ENCODE results near the gene EFNA2. TPM values are rescaled to one million over a fixed set of nuclear protein-coding genes. Genes with fewer than 3 reads are reported as not detected.
A peak's percentile ranks its signal among the peaks of the same experiment; 100 is the strongest.

The EFNA2 gene
- total RNA-seq, 1 experiment from 2014 or later: 11.4 TPM

DNA sequence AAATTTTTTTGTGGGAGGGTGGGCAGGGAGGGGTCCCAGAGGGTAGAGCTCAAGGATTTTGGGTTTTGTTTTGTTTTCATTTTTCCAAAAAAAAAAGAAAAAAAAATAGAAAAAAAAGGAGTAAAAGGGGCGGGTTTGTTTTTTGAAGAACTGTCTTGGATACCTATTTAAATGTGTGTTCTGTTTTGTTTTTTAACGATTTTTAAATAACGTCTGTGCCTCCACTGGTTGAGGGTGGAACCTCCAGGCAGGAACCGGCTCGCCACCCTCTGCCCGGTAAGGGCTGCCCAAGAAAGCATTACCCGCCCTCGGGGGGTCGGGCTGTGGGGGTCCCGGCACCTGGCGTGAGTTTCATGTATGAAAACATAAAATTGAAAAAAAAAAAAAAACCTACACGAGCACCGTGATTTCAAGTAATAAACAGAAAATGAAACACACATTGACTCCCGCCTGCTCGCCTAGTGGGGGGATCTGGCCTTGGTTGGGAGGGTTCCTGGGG is 26.9 kb upstream of the EFNA2 start:
- Mint-ChIP-seq H3K27me3 (ENCODE audit: low read depth) (no peaks in the 10 kb centered on the region), H3K9me3 (no peaks in the 10 kb centered on the region), H3K4me1 (peaks cover 51% of the 10 kb centered on the region), H3K4me3 (no peak overlapping the region), H3K36me3 (peaks cover 30% of the 10 kb centered on the region), H3K27ac (peak overlapping the region; percentile 74)
- ATAC-seq (no peak), DNase-seq (ENCODE audit: low spot score) (no peak)
- ChIA-PET CTCF (interaction anchor here (0.6 to 15.6 kb wide), 5 partner anchors 8 to 134 kb away, joined by 3 to 648 read pairs (median 5); partner anchors contain the start of genes ATP5F1D and CIRBP), POLR2A (interaction anchor here (0.7 to 3.6 kb wide), 3 partner anchors 10 to 233 kb away, joined by 3 to 31 read pairs (median 3); partner anchors contain the start of genes CIRBP and CNN2)
- TF ChIP-seq RELA (CRISPR knock-in tag; IDR thresholded peaks at IDR 0.05; ENCODE audit: borderline replicate concordance): no peak
- TF ChIP-seq ELF4 (CRISPR knock-in tag; IDR thresholded peaks at IDR 0.05; ENCODE audit: low read depth): no peak
- TF ChIP-seq, protein P1, sequence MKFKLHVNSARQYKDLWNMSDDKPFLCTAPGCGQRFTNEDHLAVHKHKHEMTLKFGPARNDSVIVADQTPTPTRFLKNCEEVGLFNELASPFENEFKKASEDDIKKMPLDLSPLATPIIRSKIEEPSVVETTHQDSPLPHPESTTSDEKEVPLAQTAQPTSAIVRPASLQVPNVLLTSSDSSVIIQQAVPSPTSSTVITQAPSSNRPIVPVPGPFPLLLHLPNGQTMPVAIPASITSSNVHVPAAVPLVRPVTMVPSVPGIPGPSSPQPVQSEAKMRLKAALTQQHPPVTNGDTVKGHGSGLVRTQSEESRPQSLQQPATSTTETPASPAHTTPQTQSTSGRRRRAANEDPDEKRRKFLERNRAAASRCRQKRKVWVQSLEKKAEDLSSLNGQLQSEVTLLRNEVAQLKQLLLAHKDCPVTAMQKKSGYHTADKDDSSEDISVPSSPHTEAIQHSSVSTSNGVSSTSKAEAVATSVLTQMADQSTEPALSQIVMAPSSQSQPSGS (CRISPR knock-in tag; IDR thresholded peaks at IDR 0.05; ENCODE audit: borderline replicate concordance, low read depth): no peak
- no peak for TF ChIP-seq GRHL2 (CRISPR knock-in tag; IDR thresholded peaks at IDR 0.05; ENCODE audit: insufficient replicate concordance, severe bottlenecking)
- no peak for TF ChIP-seq ETV6 (CRISPR knock-in tag; IDR thresholded peaks at IDR 0.05)
- no peak for TF ChIP-seq CREB1 (CRISPR knock-in tag; IDR thresholded peaks at IDR 0.05)
- TF ChIP-seq, protein P2, sequence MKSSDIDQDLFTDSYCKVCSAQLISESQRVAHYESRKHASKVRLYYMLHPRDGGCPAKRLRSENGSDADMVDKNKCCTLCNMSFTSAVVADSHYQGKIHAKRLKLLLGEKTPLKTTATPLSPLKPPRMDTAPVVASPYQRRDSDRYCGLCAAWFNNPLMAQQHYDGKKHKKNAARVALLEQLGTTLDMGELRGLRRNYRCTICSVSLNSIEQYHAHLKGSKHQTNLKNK (CRISPR knock-in tag; IDR thresholded peaks at IDR 0.05): no peak
- TF ChIP-seq, protein P3, sequence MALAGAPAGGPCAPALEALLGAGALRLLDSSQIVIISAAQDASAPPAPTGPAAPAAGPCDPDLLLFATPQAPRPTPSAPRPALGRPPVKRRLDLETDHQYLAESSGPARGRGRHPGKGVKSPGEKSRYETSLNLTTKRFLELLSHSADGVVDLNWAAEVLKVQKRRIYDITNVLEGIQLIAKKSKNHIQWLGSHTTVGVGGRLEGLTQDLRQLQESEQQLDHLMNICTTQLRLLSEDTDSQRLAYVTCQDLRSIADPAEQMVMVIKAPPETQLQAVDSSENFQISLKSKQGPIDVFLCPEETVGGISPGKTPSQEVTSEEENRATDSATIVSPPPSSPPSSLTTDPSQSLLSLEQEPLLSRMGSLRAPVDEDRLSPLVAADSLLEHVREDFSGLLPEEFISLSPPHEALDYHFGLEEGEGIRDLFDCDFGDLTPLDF (CRISPR knock-in tag; IDR thresholded peaks at IDR 0.05): no peak

DNA sequence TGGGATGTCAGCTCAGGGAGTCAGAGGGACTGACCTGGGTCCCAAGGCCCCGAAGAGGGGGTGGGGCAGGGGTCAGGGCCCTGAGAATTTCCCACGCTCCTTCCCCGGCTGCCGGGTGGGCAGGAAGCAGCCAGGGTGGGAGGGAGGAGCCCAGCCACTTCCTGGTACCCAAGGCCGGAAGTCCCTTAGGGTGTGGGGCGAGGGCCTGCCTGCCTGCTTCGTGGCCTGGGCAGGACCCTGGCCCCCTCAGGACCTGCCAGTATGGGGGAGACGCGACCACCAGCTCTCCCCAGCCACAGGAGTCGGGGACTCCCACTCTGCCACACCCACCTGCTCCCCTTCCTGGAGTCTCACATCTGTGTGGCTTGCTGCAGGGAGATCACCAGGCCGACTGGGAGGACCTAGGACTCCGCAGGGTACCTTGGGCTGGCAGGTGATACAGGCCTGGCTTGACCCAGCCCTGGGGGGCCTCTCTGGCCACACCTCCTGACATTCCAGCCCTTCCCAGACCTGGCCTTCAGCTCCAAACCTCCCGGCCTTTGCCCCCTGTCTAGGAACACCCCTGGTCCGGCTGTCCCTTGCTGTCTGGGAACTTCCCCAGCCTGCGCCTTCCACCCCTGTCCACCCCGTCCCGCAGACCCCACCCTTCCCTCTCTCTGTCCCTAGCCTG is 26.3 kb upstream of the EFNA2 start:
- H3K4me1 Mint-ChIP-seq: peaks cover 51% of the 10 kb centered on the region
- DNase-seq (ENCODE audit: low spot score) (peak; percentile 74), ATAC-seq (peak; percentile 31)
- H3K27me3 Mint-ChIP-seq (ENCODE audit: low read depth): no peaks in the 10 kb centered on the region
- H3K27ac Mint-ChIP-seq: peak overlapping the region; percentile 90
- H3K36me3 Mint-ChIP-seq: peaks cover 29% of the 10 kb centered on the region
- H3K4me3 Mint-ChIP-seq: peak overlapping the region; percentile 47
- CTCF ChIA-PET: interaction anchor here (0.6 to 15.6 kb wide), 4 partner anchors 10 to 134 kb away, joined by 3 to 648 read pairs (median 4); partner anchors contain the start of genes ATP5F1D and CIRBP
- no peaks in the 10 kb centered on the region for H3K9me3 Mint-ChIP-seq
- POLR2A ChIA-PET: interaction anchor here (0.5 to 3.6 kb wide), 6 partner anchors 9 to 233 kb away, joined by 3 to 31 read pairs (median 4); partner anchors contain the start of genes CIRBP, CNN2 and FAM174C
- TF ChIP-seq, protein P4, sequence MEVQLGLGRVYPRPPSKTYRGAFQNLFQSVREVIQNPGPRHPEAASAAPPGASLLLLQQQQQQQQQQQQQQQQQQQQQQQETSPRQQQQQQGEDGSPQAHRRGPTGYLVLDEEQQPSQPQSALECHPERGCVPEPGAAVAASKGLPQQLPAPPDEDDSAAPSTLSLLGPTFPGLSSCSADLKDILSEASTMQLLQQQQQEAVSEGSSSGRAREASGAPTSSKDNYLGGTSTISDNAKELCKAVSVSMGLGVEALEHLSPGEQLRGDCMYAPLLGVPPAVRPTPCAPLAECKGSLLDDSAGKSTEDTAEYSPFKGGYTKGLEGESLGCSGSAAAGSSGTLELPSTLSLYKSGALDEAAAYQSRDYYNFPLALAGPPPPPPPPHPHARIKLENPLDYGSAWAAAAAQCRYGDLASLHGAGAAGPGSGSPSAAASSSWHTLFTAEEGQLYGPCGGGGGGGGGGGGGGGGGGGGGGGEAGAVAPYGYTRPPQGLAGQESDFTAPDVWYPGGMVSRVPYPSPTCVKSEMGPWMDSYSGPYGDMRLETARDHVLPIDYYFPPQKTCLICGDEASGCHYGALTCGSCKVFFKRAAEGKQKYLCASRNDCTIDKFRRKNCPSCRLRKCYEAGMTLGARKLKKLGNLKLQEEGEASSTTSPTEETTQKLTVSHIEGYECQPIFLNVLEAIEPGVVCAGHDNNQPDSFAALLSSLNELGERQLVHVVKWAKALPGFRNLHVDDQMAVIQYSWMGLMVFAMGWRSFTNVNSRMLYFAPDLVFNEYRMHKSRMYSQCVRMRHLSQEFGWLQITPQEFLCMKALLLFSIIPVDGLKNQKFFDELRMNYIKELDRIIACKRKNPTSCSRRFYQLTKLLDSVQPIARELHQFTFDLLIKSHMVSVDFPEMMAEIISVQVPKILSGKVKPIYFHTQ (CRISPR knock-in tag; IDR thresholded peaks at IDR 0.05): peak; percentile 90
- TF ChIP-seq ZNF317 (CRISPR knock-in tag; IDR thresholded peaks at IDR 0.05; ENCODE audit: borderline replicate concordance, low read depth) (no peak), MYBL2 (CRISPR knock-in tag; IDR thresholded peaks at IDR 0.05) (no peak), ZNF671 (CRISPR knock-in tag; IDR thresholded peaks at IDR 0.05) (peak; percentile 88; the same call in 1 of the 2 replicates), CBFB (CRISPR knock-in tag; IDR thresholded peaks at IDR 0.05; ENCODE audit: low read depth) (no peak), ZNF219 (CRISPR knock-in tag; IDR thresholded peaks at IDR 0.05; ENCODE audit: borderline replicate concordance) (no peak), SOX15 (CRISPR knock-in tag; IDR thresholded peaks at IDR 0.05) (no peak), RORB (CRISPR knock-in tag; IDR thresholded peaks at IDR 0.05) (no peak)
- TF ChIP-seq, protein P5, sequence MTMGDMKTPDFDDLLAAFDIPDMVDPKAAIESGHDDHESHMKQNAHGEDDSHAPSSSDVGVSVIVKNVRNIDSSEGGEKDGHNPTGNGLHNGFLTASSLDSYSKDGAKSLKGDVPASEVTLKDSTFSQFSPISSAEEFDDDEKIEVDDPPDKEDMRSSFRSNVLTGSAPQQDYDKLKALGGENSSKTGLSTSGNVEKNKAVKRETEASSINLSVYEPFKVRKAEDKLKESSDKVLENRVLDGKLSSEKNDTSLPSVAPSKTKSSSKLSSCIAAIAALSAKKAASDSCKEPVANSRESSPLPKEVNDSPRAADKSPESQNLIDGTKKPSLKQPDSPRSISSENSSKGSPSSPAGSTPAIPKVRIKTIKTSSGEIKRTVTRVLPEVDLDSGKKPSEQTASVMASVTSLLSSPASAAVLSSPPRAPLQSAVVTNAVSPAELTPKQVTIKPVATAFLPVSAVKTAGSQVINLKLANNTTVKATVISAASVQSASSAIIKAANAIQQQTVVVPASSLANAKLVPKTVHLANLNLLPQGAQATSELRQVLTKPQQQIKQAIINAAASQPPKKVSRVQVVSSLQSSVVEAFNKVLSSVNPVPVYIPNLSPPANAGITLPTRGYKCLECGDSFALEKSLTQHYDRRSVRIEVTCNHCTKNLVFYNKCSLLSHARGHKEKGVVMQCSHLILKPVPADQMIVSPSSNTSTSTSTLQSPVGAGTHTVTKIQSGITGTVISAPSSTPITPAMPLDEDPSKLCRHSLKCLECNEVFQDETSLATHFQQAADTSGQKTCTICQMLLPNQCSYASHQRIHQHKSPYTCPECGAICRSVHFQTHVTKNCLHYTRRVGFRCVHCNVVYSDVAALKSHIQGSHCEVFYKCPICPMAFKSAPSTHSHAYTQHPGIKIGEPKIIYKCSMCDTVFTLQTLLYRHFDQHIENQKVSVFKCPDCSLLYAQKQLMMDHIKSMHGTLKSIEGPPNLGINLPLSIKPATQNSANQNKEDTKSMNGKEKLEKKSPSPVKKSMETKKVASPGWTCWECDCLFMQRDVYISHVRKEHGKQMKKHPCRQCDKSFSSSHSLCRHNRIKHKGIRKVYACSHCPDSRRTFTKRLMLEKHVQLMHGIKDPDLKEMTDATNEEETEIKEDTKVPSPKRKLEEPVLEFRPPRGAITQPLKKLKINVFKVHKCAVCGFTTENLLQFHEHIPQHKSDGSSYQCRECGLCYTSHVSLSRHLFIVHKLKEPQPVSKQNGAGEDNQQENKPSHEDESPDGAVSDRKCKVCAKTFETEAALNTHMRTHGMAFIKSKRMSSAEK (CRISPR knock-in tag; IDR thresholded peaks at IDR 0.05; ENCODE audit: borderline replicate concordance): peak; percentile 91; the same call in 1 of the 2 replicates
- TF ChIP-seq, protein P6, sequence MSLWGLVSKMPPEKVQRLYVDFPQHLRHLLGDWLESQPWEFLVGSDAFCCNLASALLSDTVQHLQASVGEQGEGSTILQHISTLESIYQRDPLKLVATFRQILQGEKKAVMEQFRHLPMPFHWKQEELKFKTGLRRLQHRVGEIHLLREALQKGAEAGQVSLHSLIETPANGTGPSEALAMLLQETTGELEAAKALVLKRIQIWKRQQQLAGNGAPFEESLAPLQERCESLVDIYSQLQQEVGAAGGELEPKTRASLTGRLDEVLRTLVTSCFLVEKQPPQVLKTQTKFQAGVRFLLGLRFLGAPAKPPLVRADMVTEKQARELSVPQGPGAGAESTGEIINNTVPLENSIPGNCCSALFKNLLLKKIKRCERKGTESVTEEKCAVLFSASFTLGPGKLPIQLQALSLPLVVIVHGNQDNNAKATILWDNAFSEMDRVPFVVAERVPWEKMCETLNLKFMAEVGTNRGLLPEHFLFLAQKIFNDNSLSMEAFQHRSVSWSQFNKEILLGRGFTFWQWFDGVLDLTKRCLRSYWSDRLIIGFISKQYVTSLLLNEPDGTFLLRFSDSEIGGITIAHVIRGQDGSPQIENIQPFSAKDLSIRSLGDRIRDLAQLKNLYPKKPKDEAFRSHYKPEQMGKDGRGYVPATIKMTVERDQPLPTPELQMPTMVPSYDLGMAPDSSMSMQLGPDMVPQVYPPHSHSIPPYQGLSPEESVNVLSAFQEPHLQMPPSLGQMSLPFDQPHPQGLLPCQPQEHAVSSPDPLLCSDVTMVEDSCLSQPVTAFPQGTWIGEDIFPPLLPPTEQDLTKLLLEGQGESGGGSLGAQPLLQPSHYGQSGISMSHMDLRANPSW (CRISPR knock-in tag; conservative IDR thresholded peaks at IDR 0.05; ENCODE audit: low read depth): no peak

Data from WTC11 (cell line).